HCT116 (cell line): ENCODE measurements around the gene YBX3. TPM values are rescaled to one million over a fixed set of nuclear protein-coding genes. Genes with fewer than 3 reads are reported as not detected.

Source experiments
- ATAC-seq: fragments of 200-7000 bp; cut with Tn5 transposase; 2 replicates; pipeline ENCODE4 v1.9.1; 2020; ENCODE audit warnings: mild to moderate bottlenecking, moderate library complexity
- BruUV-seq: library from RNA; stranded (reverse); fragments of 400-500 nt; replicated peaks from 2 replicates; lab custom pipeline; 2021; lab: Mats Ljungman, UMichigan
- CTCF ChIA-PET: fragments of 300-600 bp; sonication (Branson Sonifier 250); formaldehyde crosslinking; loops from one replicate; lab custom pipeline; 2021; ENCODE audit warnings: antibody characterized with exemption; lab: Charles Lee
- POLR2A ChIA-PET: fragments of 300-600, 350-600 bp; sonication (Branson Sonifier 250); formaldehyde crosslinking; loops from one replicate; lab custom pipeline; 2021; ENCODE audit warnings: antibody characterized with exemption; lab: Charles Lee
- RAD21 ChIA-PET, 2 experiments: fragments of 300-600 bp; sonication (Branson Sonifier 250); formaldehyde crosslinking; loops; one replicate each; lab custom pipeline; 2023; ENCODE audit warnings: low total read pairs in 2 of 2; ENCODE audit not compliant: uncharacterized antibody in 2 of 2, unreplicated experiment in 2 of 2, low non-redundant PET in 1 of 2; lab: Charles Lee
- DNase-seq: peaks from one replicate; pipeline ENCODE4 v3.0.0-alpha.2; 2010; ENCODE audit warnings: low read depth, low spot score
- H2AFZ ChIP-seq: fragments of 200-600 bp; shearing (Covaris generic), sonication (generic); 2 replicates; pipeline ENCODE4 v1.6.1; 2017; ENCODE audit warnings: low read depth, mixed run types, mixed read lengths, antibody characterized with exemption, low read length; ENCODE audit not compliant: poor library complexity, severe bottlenecking
- H3K27ac ChIP-seq: 2 replicates; pipeline ENCODE4 v1.5.1; 2012; ENCODE audit warnings: low read depth, low read length
- H3K27me3 ChIP-seq: fragments of 200-600 bp; sonication (generic); 2 replicates; pipeline ENCODE4 v1.6.1; 2016; ENCODE audit warnings: mixed run types, low read length, mixed read lengths; ENCODE audit not compliant: insufficient read depth
- H3K36me3 ChIP-seq, 2 experiments: fragments of 200-500 bp in 1 of 2; fragments of 200-600 bp in 1 of 2; sonication (Bioruptor generic) in 1 of 2; sonication (generic) in 1 of 2; 2 replicates each; pipeline versions ENCODE4 v1.5.1 to v1.6.1; 2014 to 2016; ENCODE audit warnings: low read length in 2 of 2, inconsistent platforms in 1 of 2, mixed read lengths in 1 of 2, mixed run types in 1 of 2; ENCODE audit not compliant: insufficient read depth in 2 of 2, control insufficient read depth in 1 of 2
- H3K4me1 ChIP-seq, 2 experiments: fragments of 200-600 bp in 1 of 2; sonication (generic) in 1 of 2; 2 replicates each; pipeline versions ENCODE4 v1.5.1 to v1.6.1; 2012 to 2017; ENCODE audit warnings: low read length in 2 of 2, inconsistent platforms in 1 of 2, mild to moderate bottlenecking in 1 of 2, mixed read lengths in 1 of 2, mixed run types in 1 of 2, moderate library complexity in 1 of 2; ENCODE audit not compliant: insufficient read depth in 2 of 2, control insufficient read depth in 1 of 2
- H3K4me2 ChIP-seq: fragments of 200-600 bp; sonication (generic); 2 replicates; pipeline ENCODE4 v1.6.1; 2017; ENCODE audit warnings: mixed run types, low read length, mixed read lengths
- H3K4me3 ChIP-seq, 2 experiments: fragments of 200-600 bp in 1 of 2; sonication (generic) in 1 of 2; replicated peaks in 1 of 2; 2 replicates each; pipeline ENCODE4 v1.5.1; 2011 to 2016; ENCODE audit warnings: low read length in 2 of 2, control low read depth in 1 of 2, low read depth in 1 of 2, mild to moderate bottlenecking in 1 of 2, mixed read lengths in 1 of 2, mixed run types in 1 of 2
- H3K79me2 ChIP-seq: fragments of 200-600 bp; sonication (generic); 2 replicates; pipeline ENCODE4 v1.6.1; 2017; ENCODE audit warnings: mild to moderate bottlenecking, mixed run types, low read length, moderate library complexity, mixed read lengths; ENCODE audit not compliant: insufficient read depth
- H3K9ac ChIP-seq: fragments of 200-600 bp; sonication (generic); 2 replicates; pipeline ENCODE4 v1.6.1; 2016; ENCODE audit warnings: low read length, mixed read lengths
- H3K9me2 ChIP-seq: fragments of 200-600 bp; sonication (generic), shearing (Covaris generic); 2 replicates; pipeline ENCODE4 v1.6.1; 2017; ENCODE audit warnings: mixed run types, mild to moderate bottlenecking, moderate library complexity; ENCODE audit not compliant: insufficient read depth
- H3K9me3 ChIP-seq, 2 experiments: fragments of 200-500 bp in 1 of 2; fragments of 200-600 bp in 1 of 2; sonication (Bioruptor generic) in 1 of 2; sonication (generic) in 1 of 2; 2 replicates each; pipeline ENCODE4 v1.6.1; 2014 to 2017; ENCODE audit warnings: low read length in 2 of 2, mixed read lengths in 2 of 2, inconsistent platforms in 1 of 2, low read depth in 1 of 2, mild to moderate bottlenecking in 1 of 2, mixed run types in 1 of 2, moderate library complexity in 1 of 2; ENCODE audit not compliant: control insufficient read depth in 1 of 2, insufficient read depth in 1 of 2
- H4K20me1 ChIP-seq: fragments of 200-600 bp; sonication (generic), shearing (Covaris generic); 2 replicates; pipeline ENCODE4 v1.6.1; 2017; ENCODE audit warnings: mixed run types, mild to moderate bottlenecking, moderate library complexity; ENCODE audit not compliant: insufficient read depth
- CBX3 ChIP-seq: IDR thresholded peaks from 2 replicates; pipeline ENCODE4 v1.6.1; 2012; ENCODE audit warnings: low read depth
- CEBPB ChIP-seq: IDR thresholded peaks from 2 replicates; pipeline ENCODE4 v1.6.1; 2012; ENCODE audit warnings: low read depth
- EGR1 ChIP-seq: IDR thresholded peaks from 2 replicates; pipeline ENCODE4 v1.6.1; 2012; ENCODE audit warnings: low read depth
- EZH2 ChIP-seq: fragments of 200-600 bp; sonication (generic); IDR thresholded peaks from 2 replicates; pipeline ENCODE4 v1.6.1; 2017; ENCODE audit warnings: antibody characterized with exemption, mixed run types
- EZH2phosphoT487 ChIP-seq: fragments of 200-600 bp; IDR thresholded peaks from 2 replicates; pipeline ENCODE4 v1.6.1; 2018; ENCODE audit warnings: antibody characterized with exemption, borderline replicate concordance
- FOSL1 ChIP-seq: IDR thresholded peaks from 2 replicates; pipeline ENCODE4 v1.6.1; 2012; ENCODE audit warnings: low read depth
- JUND ChIP-seq: IDR thresholded peaks from 2 replicates; pipeline ENCODE4 v1.6.1; 2012
- MAX ChIP-seq: IDR thresholded peaks from 2 replicates; pipeline ENCODE4 v1.6.1; 2012
- POLR2A ChIP-seq: IDR thresholded peaks from 2 replicates; pipeline ENCODE4 v1.7.0; 2011; ENCODE audit warnings: borderline replicate concordance; ENCODE audit not compliant: insufficient read depth, insufficient read length; ENCODE audit errors: extremely low read depth
- SIN3A ChIP-seq: IDR thresholded peaks from 2 replicates; pipeline ENCODE4 v1.6.1; 2012; ENCODE audit warnings: low read depth
- SP1 ChIP-seq: IDR thresholded peaks from 2 replicates; pipeline ENCODE4 v1.6.1; 2012; ENCODE audit warnings: low read depth
- TCF7L2 ChIP-seq: IDR thresholded peaks from 2 replicates; pipeline ENCODE4 v1.7.0; 2011; ENCODE audit warnings: borderline replicate concordance, inconsistent platforms; ENCODE audit not compliant: insufficient read depth, insufficient read length; ENCODE audit errors: extremely low read depth
- YY1 ChIP-seq: IDR thresholded peaks from 2 replicates; pipeline ENCODE4 v1.6.1; 2011; ENCODE audit warnings: low read length, low read depth, moderate library complexity, mild to moderate bottlenecking; ENCODE audit not compliant: insufficient replicate concordance; ENCODE audit errors: extremely low read depth
- ZBTB33 ChIP-seq: IDR thresholded peaks from 2 replicates; pipeline ENCODE4 v1.6.1; 2011; ENCODE audit warnings: mild to moderate bottlenecking, low read length, moderate library complexity; ENCODE audit not compliant: insufficient replicate concordance; ENCODE audit errors: extremely low read depth
- ZFX ChIP-seq: fragments of 450-650 bp; IDR thresholded peaks from 2 replicates; pipeline ENCODE4 v1.6.1; 2017
- ZNF274 ChIP-seq: fragments of 200-500 bp; sonication (Bioruptor generic); IDR thresholded peaks from 2 replicates; pipeline ENCODE4 v1.6.1; 2014; ENCODE audit warnings: mild to moderate bottlenecking, low read depth, low read length, inconsistent platforms
- intact Hi-C: fragments of 100-400 bp; cut with micrococcal nuclease; formaldehyde crosslinking; loops from 2 replicates; pipeline ENCODE4 v1.10.0; 2022
- total RNA-seq: library from RNA; stranded (reverse); gene quantifications from one replicate; pipeline ENCODE4 v1.2.1, GENCODE V29; 2021; ENCODE audit not compliant: unreplicated experiment

Gene YBX3
- total RNA-seq, 1 experiment from 2014 or later: 419 TPM

- H3K4me1 ChIP-seq: no peaks in the 10 kb centered on the region
- no peaks in the 10 kb centered on the region for H3K9me2 ChIP-seq
- no peak overlapping the region for H3K27ac ChIP-seq
- peaks cover 0 to 6% of the 10 kb centered on the region in 2 experiments; a peak in 1 of 4 replicates for H3K9me3 ChIP-seq
- ChIA-PET POLR2A (no interaction called here), CTCF (interaction anchor here (2.8 to 4.3 kb wide), 2 partner anchors 9 to 12 kb away, joined by 13 to 15 read pairs; no protein-coding TSS in a partner anchor), RAD21 (no interaction called here)
- no peaks in the 10 kb centered on the region for H3K27me3 ChIP-seq
- no peaks in the 10 kb centered on the region for H3K79me2 ChIP-seq
- no peaks in the 10 kb centered on the region for H3K36me3 ChIP-seq
- TF ChIP-seq YY1 (no peak), TCF7L2 (no peak), EZH2phosphoT487 (no peak), FOSL1 (no peak), JUND (no peak), SIN3A (no peak), ZBTB33 (no peak)
- H3K9ac ChIP-seq: no peak overlapping the region
- intact Hi-C loops: loop anchor here (10.0 kb wide), 1 partner anchor 725 kb away; the partner anchor contains the start of gene CLEC9A
- H2AFZ ChIP-seq: peak overlapping the region; percentile 37
- H3K4me3 ChIP-seq: no peak overlapping the region
- H4K20me1 ChIP-seq: no peaks in the 10 kb centered on the region
- no peak overlapping the region for H3K4me2 ChIP-seq
- ATAC-seq (no peak), DNase-seq (no peak)
- no TSS peak for BruUV-seq
These were observed 36.5 kb upstream of the YBX3 start for GRCh38 chr12:10759657-10760056.

- Histone ChIP-seq H3K9me3 (peaks cover 0 to 6% of the 10 kb centered on the region in 2 experiments; a peak in 1 of 4 replicates), H3K27me3 (no peaks in the 10 kb centered on the region), H3K4me1 (no peaks in the 10 kb centered on the region), H3K9me2 (no peaks in the 10 kb centered on the region), H3K4me3 (no peak overlapping the region), H3K79me2 (no peaks in the 10 kb centered on the region), H3K9ac (no peak overlapping the region), H3K27ac (no peak overlapping the region), H4K20me1 (no peaks in the 10 kb centered on the region), H3K4me2 (no peak overlapping the region), H2AFZ (no peak overlapping the region), H3K36me3 (no peaks in the 10 kb centered on the region)
- DNase-seq (no peak), ATAC-seq (no peak)
- ChIA-PET CTCF (interaction anchor here (4.3 kb wide), 1 partner anchor 15 kb away, joined by 13 read pairs; no protein-coding TSS in a partner anchor), POLR2A (no interaction called here), RAD21 (no interaction called here)
- TF ChIP-seq CEBPB (no peak), MAX (no peak), EZH2phosphoT487 (no peak), CBX3 (no peak), SP1 (no peak), ZFX (no peak), ZNF274 (no peak), EGR1 (no peak), EZH2 (no peak), TCF7L2 (no peak), SIN3A (no peak), FOSL1 (no peak), YY1 (no peak), POLR2A (no peak)
- no TSS peak for BruUV-seq
- intact Hi-C loops: no loop called here
These were observed 33.1 kb upstream of the YBX3 start for GRCh38 chr12:10756194-10756593.
